Measurements from ENCODE around the gene TBXA2R.
"Not testable (repeated sequence)": the region's sequence is repeated elsewhere in the genome, so short reads cannot be mapped to it uniquely, and the experiment has no call there.

TBXA2R gene

DNA sequence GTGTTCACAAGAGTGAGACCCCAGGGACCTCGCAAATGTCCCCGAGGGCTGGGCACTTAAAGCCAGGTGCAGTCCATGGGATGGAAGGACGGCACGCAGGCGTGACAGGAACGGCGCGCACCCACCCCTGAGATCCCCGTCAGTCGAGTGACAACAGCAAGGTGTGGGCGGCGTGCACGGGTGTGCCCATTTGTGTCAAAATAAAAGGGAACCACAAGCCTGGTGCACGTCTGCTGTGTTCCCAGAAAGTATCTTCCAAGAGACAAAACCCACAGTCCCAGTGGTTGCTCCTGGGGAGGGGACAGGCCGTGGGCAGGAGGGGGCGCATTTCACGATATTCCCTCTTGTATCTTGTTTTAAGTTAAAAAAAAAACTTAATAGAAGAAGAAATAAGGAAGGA is 35.6 kb upstream of the TBXA2R start:
- H3K4me3 ChIP-seq (ENCODE audit: low read length), result no peak overlapping the region

DNA sequence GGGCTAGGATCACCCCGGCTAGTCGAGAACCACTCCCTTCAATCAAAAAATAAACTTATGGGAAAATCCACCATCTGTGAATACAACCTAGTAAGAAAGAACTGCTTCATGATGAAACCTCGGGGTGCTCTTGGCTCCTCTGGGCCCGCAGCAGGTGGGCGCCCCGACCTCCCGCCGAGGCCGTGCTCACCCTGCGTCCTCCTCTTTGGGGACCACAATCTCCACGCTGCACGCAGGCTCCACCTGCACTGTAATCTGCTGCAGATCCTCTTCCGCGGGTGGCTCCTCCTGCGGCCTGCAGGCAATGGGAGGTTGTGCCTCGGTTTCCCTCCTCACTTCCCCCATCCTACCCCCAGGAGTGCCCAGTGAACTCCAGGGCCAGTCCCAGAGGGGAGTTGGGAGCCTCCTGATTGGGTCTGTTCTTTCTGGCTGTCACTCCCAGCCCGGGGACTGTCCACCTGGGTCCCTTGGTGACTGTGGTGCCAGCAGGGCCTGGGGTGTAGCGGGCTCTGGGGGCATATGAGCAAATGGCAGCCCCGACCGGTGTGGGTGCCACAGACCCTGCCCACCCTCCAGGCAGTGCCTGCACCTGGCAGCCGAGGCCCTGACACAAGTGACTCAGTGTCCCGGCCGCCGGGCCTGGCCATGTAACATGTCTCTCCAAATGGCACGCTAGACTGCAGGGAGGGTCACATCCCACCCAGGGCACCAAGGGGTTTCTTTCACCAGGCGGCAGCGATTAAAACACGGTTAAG is 35.0 kb upstream of the TBXA2R start:
- H3K4me3 ChIP-seq (ENCODE audit: low read length), result no peak overlapping the region
- DNase-seq (ENCODE audit: low read depth, low spot score), result no peak

More for the DNA sequence above, 35.6 kb upstream of the TBXA2R start:
- no peak for DNase-seq (ENCODE audit: low read depth, low spot score)

DNA sequence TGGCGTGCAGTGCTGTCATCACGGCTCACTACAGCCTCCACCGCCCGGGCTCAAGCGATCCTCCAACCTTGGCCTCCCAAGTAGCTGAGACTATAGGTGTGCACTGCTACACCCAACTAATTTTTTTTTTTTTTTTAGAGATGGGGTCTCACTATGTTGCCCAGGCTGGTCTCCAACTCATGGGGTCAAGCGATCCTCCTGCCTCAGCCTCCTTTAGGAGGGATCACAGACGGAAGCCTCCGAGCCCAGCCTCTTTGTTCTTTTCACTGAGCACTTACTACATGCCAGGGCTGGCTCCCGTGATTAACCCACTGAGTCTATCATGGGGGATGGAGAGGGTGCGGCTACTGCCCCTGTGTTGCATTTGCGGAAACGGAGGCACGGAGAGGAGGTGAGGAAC is 32.8 kb upstream of the TBXA2R start:
- no peak overlapping the region for H3K4me3 ChIP-seq (ENCODE audit: low read length)
- DNase-seq (ENCODE audit: low read depth, low spot score), result no peak

DNA sequence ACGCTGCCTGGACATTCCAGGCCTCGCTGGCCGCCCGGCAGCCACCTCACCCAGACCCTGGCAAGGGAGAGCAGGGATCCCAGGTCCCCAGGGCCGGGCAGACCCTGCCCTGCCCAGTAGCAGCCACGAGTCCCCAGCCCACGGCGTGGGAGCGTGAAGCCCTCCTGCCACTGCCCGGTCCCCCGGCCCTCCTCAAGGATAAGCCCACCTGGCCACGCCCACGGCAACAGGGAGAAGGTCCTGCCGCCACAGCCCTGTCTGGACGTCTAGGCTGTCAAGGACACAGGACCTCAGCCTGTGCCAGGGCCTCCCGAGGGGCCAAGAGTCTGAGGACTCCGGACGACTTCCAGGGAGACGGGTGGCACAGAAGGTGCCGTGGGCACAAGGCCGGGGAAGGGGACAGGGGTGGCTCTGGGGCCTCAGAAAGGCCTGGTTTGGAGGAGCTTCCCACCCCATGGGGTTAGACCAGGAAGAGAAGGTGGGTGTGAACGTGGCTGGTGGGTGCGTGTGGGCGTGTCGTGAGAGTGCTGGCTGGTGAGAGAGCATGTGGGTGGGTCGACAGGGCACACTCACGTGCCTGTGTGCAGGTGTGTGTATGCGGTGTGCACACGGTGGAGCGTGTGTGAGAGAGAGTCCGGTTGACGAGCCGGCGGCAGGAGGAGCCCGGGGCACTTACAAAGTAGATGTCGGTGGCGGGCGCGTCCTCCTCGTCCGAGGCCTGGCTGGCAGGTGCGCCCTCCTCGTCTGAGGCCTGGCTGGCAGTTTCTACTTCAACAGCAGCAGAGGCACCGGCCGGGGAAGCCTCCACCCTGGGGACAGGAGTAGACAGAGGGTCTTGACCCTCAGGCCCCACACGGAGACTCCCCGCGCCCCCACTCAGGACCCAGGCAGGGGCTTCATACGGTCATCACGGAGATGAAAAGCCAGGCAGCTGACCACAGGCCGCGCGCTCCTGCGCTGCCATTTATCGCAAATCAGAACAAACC is 31.8 kb upstream of the TBXA2R start:
- no peak overlapping the region for H3K4me3 ChIP-seq (ENCODE audit: low read length)
- no peak for DNase-seq (ENCODE audit: low read depth, low spot score)

DNA sequence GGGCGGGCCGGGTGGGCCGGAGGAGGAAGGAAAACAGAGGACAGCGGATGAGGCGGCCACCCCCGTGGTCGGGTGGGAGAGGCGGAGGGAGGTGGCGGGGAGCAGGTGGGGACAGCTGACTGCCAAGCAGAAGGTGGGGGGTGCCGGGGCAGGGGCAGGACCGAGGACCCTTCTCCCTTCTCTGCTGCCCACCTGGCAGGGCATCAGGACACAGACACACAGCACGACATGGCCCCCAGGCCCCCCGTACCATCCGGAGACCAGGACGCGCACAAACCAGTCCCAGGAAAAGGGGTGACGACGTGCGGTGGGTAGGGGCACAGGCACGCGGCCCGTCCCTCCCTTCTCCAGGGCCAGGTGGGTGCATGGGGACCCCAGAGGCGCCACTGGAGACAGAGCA is 30.9 kb upstream of the TBXA2R start:
- H3K4me3 ChIP-seq (ENCODE audit: low read length), result no peak overlapping the region
- no peak for DNase-seq (ENCODE audit: low read depth, low spot score)

DNA sequence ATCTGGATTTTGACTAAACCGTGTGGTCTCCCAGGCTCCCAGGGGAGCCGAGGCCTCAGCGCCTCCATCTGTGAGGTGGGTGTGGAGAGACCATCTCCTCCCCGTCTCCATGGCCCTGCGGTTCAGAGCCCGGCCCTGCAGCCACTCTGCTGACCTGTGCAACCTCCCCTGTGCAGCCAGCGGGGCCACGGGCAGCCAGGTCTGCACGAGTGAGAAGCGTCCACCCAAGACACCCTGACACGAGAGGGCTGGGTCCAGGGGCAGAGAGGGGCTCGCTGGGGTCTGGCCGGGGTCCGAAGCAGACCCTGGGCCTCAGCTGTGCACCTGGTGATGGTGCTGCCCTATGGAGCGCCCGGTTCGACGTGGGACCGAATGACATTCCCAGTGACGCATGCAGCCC is 30.3 kb upstream of the TBXA2R start:
- no peak for DNase-seq (ENCODE audit: low read depth, low spot score)
- H3K4me3 ChIP-seq (ENCODE audit: low read length), result no peak overlapping the region

DNA sequence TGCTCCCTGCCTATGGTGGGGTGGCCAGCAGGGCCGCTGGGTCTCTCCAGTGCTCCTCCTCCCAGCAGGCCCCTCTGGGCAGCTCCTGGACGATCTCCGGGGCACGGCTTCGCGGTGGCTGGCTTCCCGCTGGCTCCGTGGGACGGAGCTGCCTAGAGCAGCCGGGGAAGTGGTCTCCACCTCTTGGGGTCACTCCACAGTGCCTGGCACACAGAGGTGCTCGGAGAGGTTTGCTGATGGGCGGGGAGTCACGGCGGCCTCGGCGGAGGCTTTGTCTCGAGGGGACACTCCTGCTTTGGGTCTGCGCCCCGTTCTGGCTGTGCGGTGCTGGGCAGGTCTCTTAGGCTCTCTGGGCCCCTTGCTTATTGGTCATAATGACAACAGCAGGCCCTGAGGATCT is 29.8 kb upstream of the TBXA2R start:
- no peak overlapping the region for H3K4me3 ChIP-seq (ENCODE audit: low read length)
- no peak for DNase-seq (ENCODE audit: low read depth, low spot score)

DNA sequence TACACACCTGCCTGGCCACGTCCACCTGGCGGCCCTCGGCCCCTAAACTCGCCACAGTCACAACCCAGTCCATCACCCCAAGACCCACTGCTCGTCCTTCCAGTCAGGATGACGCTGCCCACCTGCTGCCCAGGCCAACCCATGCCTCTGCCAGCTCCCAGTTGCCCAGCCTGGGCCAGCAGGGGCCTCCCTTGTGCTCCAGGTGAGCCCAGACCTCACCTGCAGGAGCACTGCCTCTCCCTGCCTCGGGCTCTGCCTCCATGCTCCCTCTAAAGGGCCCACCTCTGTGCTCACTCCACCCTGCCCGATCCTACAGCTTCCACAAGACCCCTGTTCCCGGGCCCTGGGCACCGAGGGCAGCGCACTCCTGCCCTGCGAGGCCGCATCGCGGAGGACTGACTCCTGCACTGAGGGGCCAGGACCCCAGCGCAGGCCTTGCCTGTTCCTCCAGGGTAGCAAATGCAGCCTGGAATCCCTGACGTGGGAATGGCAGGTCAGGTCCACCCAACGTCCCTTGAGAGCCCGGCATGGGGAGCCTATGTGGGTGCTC is 27.9 kb upstream of the TBXA2R start:
- no peak for DNase-seq (ENCODE audit: low read depth, low spot score)
- H3K4me3 ChIP-seq (ENCODE audit: low read length), result no peak overlapping the region

DNA sequence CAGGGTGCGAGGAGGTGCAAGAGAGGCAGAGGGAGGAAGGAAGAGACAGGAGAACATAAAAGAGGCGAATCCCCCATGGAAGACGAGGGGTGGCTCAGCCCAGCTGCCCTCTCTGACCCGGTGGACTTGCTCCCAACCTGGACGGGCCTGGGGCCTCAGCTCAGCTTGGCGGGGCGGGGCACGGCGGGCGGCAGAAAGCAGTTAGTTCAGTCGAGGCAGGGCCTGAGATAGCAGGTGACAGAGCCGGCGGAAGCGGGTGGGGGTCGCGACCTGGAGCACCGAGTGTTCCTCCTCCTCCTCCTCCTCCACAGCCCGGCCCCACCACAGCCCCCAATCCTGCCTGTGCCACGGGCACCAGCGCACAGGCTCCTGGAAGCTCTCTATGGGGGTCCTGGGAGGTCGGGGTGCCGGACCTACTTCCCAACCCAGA is 26.9 kb upstream of the TBXA2R start:
- DNase-seq (ENCODE audit: low read depth, low spot score), result no peak
- H3K4me3 ChIP-seq (ENCODE audit: low read length), result no peak overlapping the region

DNA sequence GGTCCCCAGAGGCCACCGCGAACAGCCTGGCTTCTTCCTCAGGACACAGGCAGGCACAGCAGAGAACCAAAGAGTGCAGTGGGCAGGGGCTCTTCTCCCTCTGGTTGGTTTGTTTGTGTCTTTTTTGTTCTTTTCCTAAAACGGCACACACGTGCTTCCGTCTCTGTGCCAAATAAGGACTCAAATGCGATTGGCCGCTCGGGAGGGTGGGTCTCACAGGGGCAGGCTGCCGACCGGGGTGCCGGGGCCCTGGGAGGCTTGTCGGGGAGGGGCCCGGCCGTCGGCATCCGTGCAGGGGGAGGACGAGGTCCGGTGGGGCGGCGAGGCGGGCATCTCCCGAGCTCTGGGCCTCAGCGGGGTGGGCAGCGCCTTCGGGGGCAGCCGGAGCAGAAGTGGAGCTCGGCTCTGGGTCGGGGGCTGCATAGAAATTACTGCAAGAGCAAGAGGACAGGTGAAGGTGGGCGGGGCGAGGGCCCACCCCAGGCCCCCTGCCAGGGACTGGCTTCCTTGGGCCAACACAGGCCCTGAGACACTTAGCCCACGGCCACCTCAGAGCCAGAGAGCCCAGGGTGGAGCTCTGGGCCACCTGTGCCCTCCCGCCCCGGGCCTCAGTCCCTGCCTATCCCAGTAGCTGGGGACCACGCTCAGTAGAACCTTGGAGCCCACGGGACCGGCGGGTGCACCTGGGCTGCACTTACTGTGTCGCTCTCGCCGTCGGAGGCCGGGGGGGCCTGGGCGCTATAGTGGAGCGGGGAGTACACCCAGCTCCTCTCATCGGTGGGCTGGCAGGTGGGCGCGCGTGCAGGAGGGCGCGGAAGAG is 26.3 kb upstream of the TBXA2R start:
- no peak for DNase-seq (ENCODE audit: low read depth, low spot score)
- H3K4me3 ChIP-seq (ENCODE audit: low read length), result no peak overlapping the region

DNA sequence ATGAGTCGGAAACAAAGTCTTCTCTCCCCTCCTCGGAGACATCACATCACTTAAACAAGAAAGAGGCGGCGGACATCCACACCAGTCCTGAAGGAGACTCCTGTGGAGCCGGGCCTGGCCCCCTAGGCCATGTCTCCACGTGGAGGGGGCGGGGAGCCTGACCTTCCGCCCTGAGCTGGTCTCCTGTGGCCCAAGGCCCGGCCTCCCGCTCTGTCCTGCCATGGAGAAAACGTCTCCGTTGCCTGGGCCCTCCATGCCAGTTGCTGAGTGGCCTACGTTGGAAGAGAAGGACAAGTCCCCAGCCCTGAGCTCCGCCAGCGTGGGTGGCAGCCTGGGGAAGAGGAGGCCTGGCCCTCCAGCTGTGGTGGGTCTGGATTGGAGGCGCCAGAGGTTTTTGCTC is 25.4 kb upstream of the TBXA2R start:
- no peak for DNase-seq (ENCODE audit: low read depth, low spot score)
- H3K4me3 ChIP-seq (ENCODE audit: low read length), result no peak overlapping the region

DNA sequence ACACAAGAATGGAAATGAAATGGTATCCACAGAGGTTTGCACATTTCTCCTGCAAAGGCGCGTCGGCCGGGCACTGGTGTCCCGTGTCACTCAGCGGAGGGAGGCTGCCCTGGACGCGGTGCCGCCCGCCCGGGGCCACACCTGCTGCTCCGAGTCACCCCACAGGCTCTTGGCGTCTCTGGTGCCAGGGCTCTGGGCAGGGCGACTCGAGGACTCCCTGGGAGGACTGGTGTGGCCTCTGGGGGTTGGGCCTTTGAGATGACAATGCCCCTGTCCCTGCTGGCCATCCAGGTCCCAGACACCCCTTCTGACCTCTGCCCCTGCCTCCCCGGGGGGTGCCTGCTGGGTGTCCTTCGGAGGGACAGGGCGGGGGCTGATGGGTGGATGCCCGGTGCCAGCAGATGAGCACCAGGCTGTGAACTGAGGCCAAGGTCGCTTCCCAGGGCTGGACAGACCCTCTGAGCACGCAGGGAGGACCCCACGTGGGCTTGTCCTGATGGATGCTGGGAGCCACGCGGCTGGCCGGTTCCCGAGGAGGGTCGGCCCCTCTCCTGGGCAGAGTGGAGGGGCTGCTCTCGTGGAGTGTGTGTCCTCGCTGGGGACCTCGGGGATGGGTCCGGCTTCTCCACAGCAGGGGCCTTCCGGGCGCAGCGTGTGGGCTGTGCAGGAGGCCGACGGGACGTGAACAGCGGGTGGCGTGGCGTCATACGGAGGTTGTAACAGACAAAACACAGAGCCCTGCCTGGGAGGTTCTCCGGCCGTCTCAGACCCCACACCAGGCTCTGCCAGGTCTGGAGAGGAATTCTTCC is 24.6 kb upstream of the TBXA2R start:
- no peak overlapping the region for H3K4me3 ChIP-seq (ENCODE audit: low read length)
- DNase-seq (ENCODE audit: low read depth, low spot score), result no peak

DNA sequence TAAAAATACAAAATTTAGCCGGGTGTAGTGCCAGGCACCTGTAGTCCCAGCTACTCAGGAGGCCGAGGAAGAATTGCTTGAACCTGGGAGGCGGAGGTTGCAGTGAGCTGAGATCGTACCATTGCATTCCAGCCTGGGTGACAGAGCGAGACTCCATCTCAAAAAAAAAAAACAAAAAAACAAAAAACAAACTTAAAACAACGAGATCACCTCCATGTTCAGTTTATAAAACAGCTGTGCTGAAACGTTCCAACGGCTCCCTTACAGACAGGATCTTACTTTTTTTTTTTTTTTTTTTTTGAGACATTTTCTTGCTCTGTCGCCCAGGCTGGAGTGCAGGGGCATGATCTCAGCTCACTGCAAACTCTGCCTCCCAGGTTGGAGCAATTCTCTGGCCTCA is 22.1 kb upstream of the TBXA2R start:
- not testable (repeated sequence) for H3K4me3 ChIP-seq (ENCODE audit: low read length); DNase-seq (ENCODE audit: low read depth, low spot score)

DNA sequence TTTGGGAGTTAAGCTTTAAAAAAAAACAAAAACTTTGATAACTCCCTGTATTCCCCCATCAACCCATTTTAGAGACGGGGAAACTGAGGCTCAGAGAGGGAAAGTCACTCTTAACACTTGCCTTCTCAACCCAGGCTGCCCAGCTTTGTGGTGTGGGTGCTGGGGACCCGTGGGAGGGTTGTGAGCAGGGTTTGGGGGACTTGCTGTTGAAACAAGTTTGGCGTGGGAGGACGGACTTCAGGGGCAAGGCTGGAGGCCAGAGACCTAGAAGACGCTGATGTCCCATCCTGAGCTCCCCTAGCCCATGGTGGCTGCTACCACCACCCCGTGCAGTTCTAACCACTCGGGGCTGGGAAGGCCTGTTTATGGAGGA is 20.7 kb upstream of the TBXA2R start:
- DNase-seq (ENCODE audit: low read depth, low spot score), result no peak
- H3K4me3 ChIP-seq (ENCODE audit: low read length), result peak overlapping the region; percentile 26

DNA sequence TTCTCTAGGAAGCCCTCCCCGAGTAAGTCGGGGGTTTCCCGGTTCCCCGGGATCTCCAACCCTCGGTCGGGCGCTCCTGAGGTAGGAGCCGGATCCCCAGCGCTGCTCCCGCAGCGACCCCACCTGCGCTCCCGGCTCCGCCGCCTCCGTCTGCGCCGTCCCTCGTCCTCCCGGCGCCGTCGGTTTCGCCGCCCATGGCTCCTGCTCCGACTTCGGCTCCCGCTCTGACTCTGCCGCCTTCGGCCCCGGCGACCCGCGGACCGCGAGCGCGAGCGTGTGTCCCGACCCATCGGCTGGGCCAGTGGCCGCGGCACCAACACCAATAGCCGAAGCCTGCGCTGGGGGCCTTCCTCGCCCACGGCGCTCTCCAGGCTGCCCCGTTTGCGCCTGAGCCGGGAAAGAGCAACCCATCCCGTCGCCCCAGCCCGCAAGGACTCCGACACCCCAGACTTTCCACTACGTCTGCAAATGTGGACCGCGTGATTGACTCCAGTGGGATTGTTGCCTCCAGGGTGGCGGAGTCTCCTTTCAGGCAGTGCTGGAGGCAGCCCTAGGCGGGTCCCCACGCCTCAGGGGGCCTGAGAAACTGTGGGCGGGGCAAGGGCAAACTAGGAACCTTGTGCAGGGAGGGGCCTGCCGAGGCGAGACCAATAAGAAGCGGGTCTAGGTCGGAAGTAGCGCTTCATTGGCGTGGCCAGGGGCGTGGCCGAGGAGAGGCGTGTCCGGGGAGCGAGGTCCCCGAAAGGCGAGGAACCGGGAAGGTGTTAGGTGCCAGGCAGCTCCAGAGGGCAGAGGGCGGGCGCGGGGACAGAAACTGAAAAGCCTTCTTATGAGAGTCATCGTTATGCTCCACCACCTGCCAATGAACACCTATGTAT is 20.0 kb upstream of the TBXA2R start, which contains the start of gene CACTIN:
TSS of gene CACTIN (minus strand) at position 318 of the 878 bp plus-strand sequence. CDS start at position 290, 28 bp downstream.
- peak; percentile 96 for DNase-seq (ENCODE audit: low read depth, low spot score)
- H3K4me3 ChIP-seq (ENCODE audit: low read length), result peak within 1 kb of the TSS; percentile 93

DNA sequence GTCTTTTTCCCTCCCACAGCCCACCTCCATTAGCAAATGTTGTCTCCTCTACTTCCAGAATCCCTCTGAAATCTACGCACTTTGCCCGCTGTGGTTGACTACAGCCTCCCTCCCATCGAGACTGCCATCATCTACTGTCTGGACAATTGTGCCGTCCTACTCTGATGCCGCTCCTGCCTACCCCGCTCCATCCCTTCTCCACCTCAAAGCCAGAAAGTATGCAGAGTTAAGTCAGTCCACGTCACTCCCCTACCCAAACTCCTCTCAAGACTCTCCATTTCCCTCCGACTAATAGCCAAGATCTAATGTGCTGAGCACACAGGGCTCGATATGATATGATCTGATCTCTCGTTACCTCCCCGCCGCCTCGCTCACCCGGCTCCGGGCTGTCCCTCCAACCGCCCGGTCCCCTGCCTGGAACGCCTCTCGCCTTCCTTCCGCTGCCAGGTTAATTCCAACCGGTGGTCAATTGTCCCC is 19.4 kb upstream of the TBXA2R start:
- H3K4me3 ChIP-seq (ENCODE audit: low read length), result peak overlapping the region; percentile 93
- no peak for DNase-seq (ENCODE audit: low read depth, low spot score)

DNA sequence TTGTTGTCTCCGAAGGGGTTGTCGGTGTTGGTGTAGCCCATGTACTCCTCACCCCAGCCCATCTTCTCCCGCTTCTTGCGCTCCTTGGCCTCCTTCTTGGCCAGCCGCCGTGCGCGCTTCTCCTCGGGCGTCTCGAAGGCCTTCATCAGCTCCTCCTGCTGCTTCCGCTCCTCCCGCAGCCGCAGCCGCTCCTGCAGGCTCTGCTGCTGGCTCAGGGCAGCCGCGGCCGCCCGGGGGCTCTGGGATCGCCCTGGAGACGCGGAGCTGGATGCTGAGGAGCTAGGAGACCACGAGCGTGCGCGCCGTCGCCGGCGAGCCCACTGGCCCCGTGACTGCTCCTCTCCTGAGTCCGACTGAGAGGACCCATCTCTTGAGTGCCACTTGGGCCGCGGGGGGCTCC is 17.0 kb upstream of the TBXA2R start:
- H3K4me3 ChIP-seq (ENCODE audit: low read length), result no peak overlapping the region
- no peak for DNase-seq (ENCODE audit: low read depth, low spot score)
